IPS-18a (cell line): Measurements from ENCODE around the gene MRPS23.

Experiments
- H3K27ac ChIP-seq: one replicate; pipeline ENCODE4 v1.5.1; 2013; ENCODE audit warnings: low read length
- H3K27me3 ChIP-seq: one replicate; pipeline ENCODE4 v1.6.1; 2013; ENCODE audit warnings: mild to moderate bottlenecking, low read length; ENCODE audit not compliant: control insufficient read depth, insufficient read depth
- H3K36me3 ChIP-seq: one replicate; pipeline ENCODE4 v1.6.1; 2013; ENCODE audit warnings: low read depth, low read length; ENCODE audit not compliant: control insufficient read depth
- H3K4me1 ChIP-seq: one replicate; pipeline ENCODE4 v1.6.1; 2013; ENCODE audit warnings: low read depth, low read length; ENCODE audit not compliant: control insufficient read depth
- H3K4me3 ChIP-seq: one replicate; pipeline ENCODE4 v1.5.1; 2013; ENCODE audit warnings: low read length
- H3K9ac ChIP-seq: one replicate; pipeline ENCODE4 v1.6.1; 2013; ENCODE audit warnings: mild to moderate bottlenecking, low read length, moderate library complexity
- H3K9me3 ChIP-seq: one replicate; pipeline ENCODE4 v1.6.1; 2013; ENCODE audit warnings: low read depth, low read length; ENCODE audit not compliant: control insufficient read depth

Gene MRPS23

DNA sequence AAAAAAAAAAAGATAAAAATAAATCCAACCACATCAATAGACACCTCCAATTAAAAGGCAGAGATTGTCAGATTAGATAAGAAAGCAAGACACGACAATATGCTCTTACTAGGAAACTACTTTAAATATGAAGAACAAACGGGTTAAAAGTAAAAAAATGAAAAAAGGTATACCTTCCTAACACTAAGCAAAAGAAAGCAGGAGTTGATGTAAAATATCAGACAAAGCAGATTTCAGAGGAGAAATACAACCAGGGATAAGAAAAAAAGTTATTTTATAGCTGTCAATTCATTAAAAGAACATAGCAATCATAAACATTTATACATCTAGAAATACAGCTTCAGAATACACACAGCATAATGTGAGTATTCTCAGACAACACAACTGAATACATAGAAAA is 55.0 kb downstream of the MRPS23 start:
- no peak overlapping the region for H3K9ac ChIP-seq
- H3K27ac ChIP-seq, result no peak overlapping the region
- no peaks in the 10 kb centered on the region for H3K4me1 ChIP-seq
- H3K27me3 ChIP-seq, result no peaks in the 10 kb centered on the region
- H3K9me3 ChIP-seq, result no peaks in the 10 kb centered on the region
- no peak overlapping the region for H3K4me3 ChIP-seq
- no peaks in the 10 kb centered on the region for H3K36me3 ChIP-seq

DNA sequence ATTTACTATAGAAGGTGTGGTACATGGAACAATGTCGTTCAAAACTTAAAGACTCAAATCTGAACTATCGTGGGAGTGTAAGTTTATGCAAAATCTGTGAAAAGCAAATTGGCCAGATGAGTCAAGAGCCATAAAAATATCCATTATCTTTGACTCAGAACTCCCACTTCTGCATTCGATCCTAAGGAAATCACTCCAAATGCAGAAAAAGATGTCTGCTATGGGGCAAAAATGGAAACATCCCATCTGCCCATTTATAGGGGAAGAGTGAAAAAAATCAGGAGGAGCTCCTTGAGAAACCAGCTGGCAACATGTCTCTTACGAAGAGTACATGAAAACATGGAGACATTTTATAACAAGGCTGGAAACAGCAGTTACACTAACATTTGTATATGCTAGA is 61.1 kb downstream of the MRPS23 start:
- H3K27ac ChIP-seq, result no peak overlapping the region
- no peak overlapping the region for H3K4me3 ChIP-seq
- H3K4me1 ChIP-seq, result peaks cover 6% of the 10 kb centered on the region
- no peak overlapping the region for H3K9ac ChIP-seq
- H3K36me3 ChIP-seq, result no peaks in the 10 kb centered on the region
- H3K9me3 ChIP-seq, result no peaks in the 10 kb centered on the region
- peaks cover 13% of the 10 kb centered on the region for H3K27me3 ChIP-seq

- Histone ChIP-seq H3K4me3 (no peak overlapping the region), H3K27me3 (peaks cover 21% of the 10 kb centered on the region), H3K9me3 (no peaks in the 10 kb centered on the region), H3K27ac (no peak overlapping the region), H3K36me3 (no peaks in the 10 kb centered on the region), H3K9ac (no peak overlapping the region), H3K4me1 (peaks cover 24% of the 10 kb centered on the region)
These were observed 64.8 kb downstream of the MRPS23 start for GRCh38 chr17:57785022-57785421.
